ENCODE results near the gene NCAPG.
A peak's percentile ranks its signal among the peaks of the same experiment; 100 is the strongest.

Gene NCAPG

GRCh38 chr4:17810260-17811077, at the start of gene NCAPG, which contains the start of gene DCAF16:
NCAPG (plus strand) TSS chr4:17810979; CDS start chr4:17811078, 99 bp downstream.
DCAF16 (minus strand) TSS chr4:17810757; CDS start chr4:17804141, 6,616 bp downstream.
- DNase-seq, result peak; percentile 97

- DNase-seq, result no peak
Observed at GRCh38 chr4:17761062-17761461, 49.7 kb upstream of the NCAPG start.

- no peak for DNase-seq
Observed at GRCh38 chr4:17762726-17763125, 48.1 kb upstream of the NCAPG start.

GRCh38 chr4:17763416-17763815, 47.4 kb upstream of the NCAPG start:
- DNase-seq, result no peak

GRCh38 chr4:17763931-17764330, 46.8 kb upstream of the NCAPG start:
- DNase-seq, result no peak

- no peak for DNase-seq
Observed at GRCh38 chr4:17765514-17766286, 45.1 kb upstream of the NCAPG start.

GRCh38 chr4:17766826-17767458, 43.8 kb upstream of the NCAPG start:
- no peak for DNase-seq

- DNase-seq, result no peak
Observed at GRCh38 chr4:17769406-17770174, 41.2 kb upstream of the NCAPG start.

GRCh38 chr4:17770845-17771244, 39.9 kb upstream of the NCAPG start:
- DNase-seq, result no peak

GRCh38 chr4:17771284-17771908, 39.4 kb upstream of the NCAPG start:
- DNase-seq, result no peak

- DNase-seq, result no peak
Observed at GRCh38 chr4:17773135-17773698, 37.6 kb upstream of the NCAPG start.

- DNase-seq, result no peak
Observed at GRCh38 chr4:17778431-17778830, 32.3 kb upstream of the NCAPG start.

GRCh38 chr4:17780501-17781299, 30.1 kb upstream of the NCAPG start:
- DNase-seq, result no peak

GRCh38 chr4:17781300-17782287, 29.2 kb upstream of the NCAPG start, which contains the start of gene FAM184B:
FAM184B (minus strand) TSS chr4:17781621; CDS start chr4:17781299, 322 bp downstream.
- DNase-seq, result no peak

- DNase-seq, result no peak
Observed at GRCh38 chr4:17785858-17786257, 24.9 kb upstream of the NCAPG start.

GRCh38 chr4:17786567-17786966, 24.2 kb upstream of the NCAPG start:
- no peak for DNase-seq

- no peak for DNase-seq
Observed at GRCh38 chr4:17787315-17787714, 23.5 kb upstream of the NCAPG start.

GRCh38 chr4:17788956-17789355, 21.8 kb upstream of the NCAPG start:
- DNase-seq, result no peak

GRCh38 chr4:17794730-17795129, 16.0 kb upstream of the NCAPG start:
- DNase-seq, result no peak

GRCh38 chr4:17797808-17798207, 13.0 kb upstream of the NCAPG start:
- no peak for DNase-seq

Data from NCI-H2081 treated with DMSO at 0.1 percent for 48 hours (cell line).